Esophagus muscularis mucosa (tissue), 4 donors: ENCODE measurements around the gene RAB3A.

ENCODE experiments used
- EP300 ChIP-seq: sonication (generic); formaldehyde crosslinking; IDR thresholded peaks from one replicate; pipeline ENCODE4 v1.6.1; 2017; ENCODE audit warnings: antibody characterized with exemption
- POLR2A ChIP-seq: fragments of 450-650 bp; IDR thresholded peaks from one replicate; pipeline ENCODE4 v1.6.1; 2017; ENCODE audit warnings: antibody characterized with exemption, moderate library complexity, mild to moderate bottlenecking, low read depth
- POLR2AphosphoS5 ChIP-seq, 2 donors: sonication (generic); formaldehyde crosslinking; IDR thresholded peaks; one replicate each; pipeline ENCODE4 v1.6.1; 2017; ENCODE audit warnings: antibody characterized with exemption in 2 of 2
- TF ChIP-seq, protein P1 (sequence below), 3 experiments: fragments of 200-600 bp in 2 of 3; fragments of 450-650 bp in 1 of 3; sonication (generic) in 2 of 3; IDR thresholded peaks; one replicate each; pipeline ENCODE4 v1.5.1; 2017 to 2019; ENCODE audit warnings: antibody characterized with exemption in 3 of 3, mild to moderate bottlenecking in 2 of 3, moderate library complexity in 1 of 3

DNA sequence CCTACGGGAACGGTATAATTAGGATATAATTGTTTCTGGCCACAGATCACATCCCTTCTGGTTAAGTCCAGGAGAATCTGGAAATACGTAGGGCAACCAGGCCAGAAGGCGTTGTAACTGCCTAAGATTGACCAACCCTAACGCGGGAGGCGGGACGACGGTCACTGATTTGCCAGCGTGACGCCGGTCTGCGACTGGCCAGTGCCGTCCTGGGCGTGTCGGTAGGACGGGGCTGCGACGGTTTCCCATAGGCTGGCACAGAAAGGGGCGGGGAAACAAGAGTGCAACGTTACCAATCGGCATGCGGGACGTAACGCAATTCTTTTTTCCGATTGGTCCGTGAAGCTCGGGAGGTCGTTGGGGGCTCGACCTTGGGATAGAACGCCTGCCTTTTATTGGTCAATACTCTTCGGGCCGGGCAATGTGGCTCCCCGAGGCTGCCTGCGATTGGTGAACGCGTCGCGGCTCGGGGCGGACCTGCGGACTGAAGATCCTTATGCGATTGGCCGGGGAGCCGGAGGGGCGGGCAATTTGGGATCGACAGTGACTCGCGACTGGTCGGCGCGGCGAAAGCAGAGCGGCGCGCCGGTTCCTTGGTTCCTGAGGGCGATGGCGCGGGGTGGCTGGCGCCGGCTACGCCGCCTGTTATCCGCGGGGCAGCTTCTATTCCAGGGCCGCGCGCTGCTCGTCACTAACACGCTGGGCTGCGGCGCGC, 11.0 kb downstream of the RAB3A start, which contains the start of gene MPV17L2:
- TF ChIP-seq, protein P1, sequence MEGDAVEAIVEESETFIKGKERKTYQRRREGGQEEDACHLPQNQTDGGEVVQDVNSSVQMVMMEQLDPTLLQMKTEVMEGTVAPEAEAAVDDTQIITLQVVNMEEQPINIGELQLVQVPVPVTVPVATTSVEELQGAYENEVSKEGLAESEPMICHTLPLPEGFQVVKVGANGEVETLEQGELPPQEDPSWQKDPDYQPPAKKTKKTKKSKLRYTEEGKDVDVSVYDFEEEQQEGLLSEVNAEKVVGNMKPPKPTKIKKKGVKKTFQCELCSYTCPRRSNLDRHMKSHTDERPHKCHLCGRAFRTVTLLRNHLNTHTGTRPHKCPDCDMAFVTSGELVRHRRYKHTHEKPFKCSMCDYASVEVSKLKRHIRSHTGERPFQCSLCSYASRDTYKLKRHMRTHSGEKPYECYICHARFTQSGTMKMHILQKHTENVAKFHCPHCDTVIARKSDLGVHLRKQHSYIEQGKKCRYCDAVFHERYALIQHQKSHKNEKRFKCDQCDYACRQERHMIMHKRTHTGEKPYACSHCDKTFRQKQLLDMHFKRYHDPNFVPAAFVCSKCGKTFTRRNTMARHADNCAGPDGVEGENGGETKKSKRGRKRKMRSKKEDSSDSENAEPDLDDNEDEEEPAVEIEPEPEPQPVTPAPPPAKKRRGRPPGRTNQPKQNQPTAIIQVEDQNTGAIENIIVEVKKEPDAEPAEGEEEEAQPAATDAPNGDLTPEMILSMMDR (IDR thresholded peaks at IDR 0.05): peak in 1 of 3 experiments; percentile 47
- TF ChIP-seq POLR2A (peak; percentile 52), EP300 (no peak), POLR2AphosphoS5 (IDR thresholded peaks at IDR 0.05) (peak; percentile 93 to 99)
